ENCODE data around the gene ZNF804B.

The ZNF804B gene

GRCh38 chr7:89054361-89054760 is 294.9 kb downstream of the ZNF804B start:
- Histone ChIP-seq H3K27me3 (ENCODE audit: control insufficient read depth in 1 of 2, insufficient read depth in 2 of 2, low read length in 2 of 2) (no peaks in the 10 kb centered on the region), H3K36me3 (ENCODE audit: control insufficient read depth in 1 of 2, insufficient read depth in 2 of 2, low read length in 2 of 2) (no peaks in the 10 kb centered on the region), H3K27ac (ENCODE audit: low read depth, low read length) (no peak overlapping the region), H3K9me3 (ENCODE audit: control insufficient read depth in 1 of 2, low read length in 2 of 2) (peaks cover 0 to 5% of the 10 kb centered on the region in 2 donors), H3K4me3 (ENCODE audit: low read depth in 1 of 2, low read length in 2 of 2) (no peak overlapping the region), H3K9ac (ENCODE audit: low read depth in 1 of 2, low read length in 2 of 2) (no peak overlapping the region), H3K4me1 (ENCODE audit: control insufficient read depth in 1 of 2, insufficient read depth in 2 of 2, low read length in 2 of 2) (no peaks in the 10 kb centered on the region)

DNA sequence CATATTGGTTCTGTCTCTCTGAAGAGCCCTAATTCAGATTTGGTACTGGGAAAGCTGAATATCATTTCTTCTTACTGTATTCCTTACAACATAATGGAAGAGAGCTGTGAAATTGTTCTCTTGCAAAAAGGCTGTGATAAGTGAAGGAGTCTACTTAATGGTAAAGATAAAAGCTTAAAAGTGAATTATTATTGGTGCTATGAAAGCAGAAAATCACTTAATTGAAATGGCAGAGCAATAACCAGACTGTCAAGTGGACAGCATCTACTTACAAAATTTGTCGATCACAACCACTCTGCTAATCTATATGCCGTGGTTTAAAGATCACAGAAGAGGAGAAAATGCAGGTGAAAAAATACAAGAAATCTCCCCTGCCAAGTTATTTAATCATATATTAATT is 300.7 kb downstream of the ZNF804B start:
- Histone ChIP-seq H3K27ac (ENCODE audit: low read depth, low read length) (no peak overlapping the region), H3K4me1 (ENCODE audit: control insufficient read depth in 1 of 2, insufficient read depth in 2 of 2, low read length in 2 of 2) (no peaks in the 10 kb centered on the region), H3K9me3 (ENCODE audit: control insufficient read depth in 1 of 2, low read length in 2 of 2) (peaks cover 0 to 3% of the 10 kb centered on the region in 2 donors), H3K36me3 (ENCODE audit: control insufficient read depth in 1 of 2, insufficient read depth in 2 of 2, low read length in 2 of 2) (no peaks in the 10 kb centered on the region), H3K27me3 (ENCODE audit: control insufficient read depth in 1 of 2, insufficient read depth in 2 of 2, low read length in 2 of 2) (no peaks in the 10 kb centered on the region), H3K9ac (ENCODE audit: low read depth in 1 of 2, low read length in 2 of 2) (no peak overlapping the region), H3K4me3 (ENCODE audit: low read depth in 1 of 2, low read length in 2 of 2) (no peak overlapping the region)

- Histone ChIP-seq H3K27me3 (ENCODE audit: control insufficient read depth in 1 of 2, insufficient read depth in 2 of 2, low read length in 2 of 2) (no peaks in the 10 kb centered on the region), H3K4me3 (ENCODE audit: low read depth in 1 of 2, low read length in 2 of 2) (no peak overlapping the region)
These were observed 305.3 kb downstream of the ZNF804B start for GRCh38 chr7:89064831-89065230.

GRCh38 chr7:89067048-89067447 is 307.5 kb downstream of the ZNF804B start:
- H3K9me3 ChIP-seq (ENCODE audit: control insufficient read depth in 1 of 2, low read length in 2 of 2) = peaks cover 0 to 3% of the 10 kb centered on the region in 2 donors
- no peaks in the 10 kb centered on the region for H3K4me1 ChIP-seq (ENCODE audit: control insufficient read depth in 1 of 2, insufficient read depth in 2 of 2, low read length in 2 of 2)
- no peak overlapping the region for H3K27ac ChIP-seq (ENCODE audit: low read depth, low read length)
- H3K27me3 ChIP-seq (ENCODE audit: control insufficient read depth in 1 of 2, insufficient read depth in 2 of 2, low read length in 2 of 2) = no peaks in the 10 kb centered on the region
- H3K4me3 ChIP-seq (ENCODE audit: low read depth in 1 of 2, low read length in 2 of 2) = no peak overlapping the region
- no peaks in the 10 kb centered on the region for H3K36me3 ChIP-seq (ENCODE audit: control insufficient read depth in 1 of 2, insufficient read depth in 2 of 2, low read length in 2 of 2)
- H3K9ac ChIP-seq (ENCODE audit: low read depth in 1 of 2, low read length in 2 of 2) = no peak overlapping the region

More at GRCh38 chr7:89064831-89065230, 305.3 kb downstream of the ZNF804B start:
- Histone ChIP-seq H3K9me3 (ENCODE audit: control insufficient read depth in 1 of 2, low read length in 2 of 2) (peaks cover 0 to 3% of the 10 kb centered on the region in 2 donors), H3K36me3 (ENCODE audit: control insufficient read depth in 1 of 2, insufficient read depth in 2 of 2, low read length in 2 of 2) (no peaks in the 10 kb centered on the region), H3K9ac (ENCODE audit: low read depth in 1 of 2, low read length in 2 of 2) (no peak overlapping the region), H3K4me1 (ENCODE audit: control insufficient read depth in 1 of 2, insufficient read depth in 2 of 2, low read length in 2 of 2) (no peaks in the 10 kb centered on the region), H3K27ac (ENCODE audit: low read depth, low read length) (no peak overlapping the region)

DNA sequence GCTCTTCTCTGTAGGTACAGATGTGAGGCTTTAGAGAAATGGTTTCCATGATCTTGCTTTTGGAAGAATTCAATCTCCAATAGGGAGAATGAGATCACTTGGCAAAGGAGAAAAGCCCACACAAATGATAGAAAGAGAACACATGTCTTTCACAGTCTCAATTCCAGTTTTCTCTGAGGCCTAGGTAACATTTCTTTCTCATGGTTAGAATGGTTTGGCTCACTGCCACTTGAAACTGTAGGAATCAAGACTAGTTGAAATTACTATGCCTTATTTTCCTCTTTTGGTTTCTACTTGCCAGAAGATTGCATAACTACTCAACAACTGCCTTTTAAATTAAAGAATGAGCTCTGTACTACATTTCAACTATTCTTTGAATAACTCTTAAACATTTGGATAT is 312.6 kb downstream of the ZNF804B start:
- Histone ChIP-seq H3K27me3 (ENCODE audit: control insufficient read depth in 1 of 2, insufficient read depth in 2 of 2, low read length in 2 of 2) (no peaks in the 10 kb centered on the region), H3K4me3 (ENCODE audit: low read depth in 1 of 2, low read length in 2 of 2) (no peak overlapping the region), H3K9ac (ENCODE audit: low read depth in 1 of 2, low read length in 2 of 2) (no peak overlapping the region), H3K36me3 (ENCODE audit: control insufficient read depth in 1 of 2, insufficient read depth in 2 of 2, low read length in 2 of 2) (no peaks in the 10 kb centered on the region), H3K27ac (ENCODE audit: low read depth, low read length) (no peak overlapping the region), H3K4me1 (ENCODE audit: control insufficient read depth in 1 of 2, insufficient read depth in 2 of 2, low read length in 2 of 2) (no peaks in the 10 kb centered on the region), H3K9me3 (ENCODE audit: control insufficient read depth in 1 of 2, low read length in 2 of 2) (peaks cover 0 to 2% of the 10 kb centered on the region in 2 donors)

GRCh38 chr7:89073776-89074175 is 314.3 kb downstream of the ZNF804B start:
- H3K36me3 ChIP-seq (ENCODE audit: control insufficient read depth in 1 of 2, insufficient read depth in 2 of 2, low read length in 2 of 2) = no peaks in the 10 kb centered on the region
- no peak overlapping the region for H3K27ac ChIP-seq (ENCODE audit: low read depth, low read length)
- H3K4me1 ChIP-seq (ENCODE audit: control insufficient read depth in 1 of 2, insufficient read depth in 2 of 2, low read length in 2 of 2) = no peaks in the 10 kb centered on the region
- no peak overlapping the region for H3K4me3 ChIP-seq (ENCODE audit: low read depth in 1 of 2, low read length in 2 of 2)
- H3K9ac ChIP-seq (ENCODE audit: low read depth in 1 of 2, low read length in 2 of 2) = no peak overlapping the region
- H3K9me3 ChIP-seq (ENCODE audit: control insufficient read depth in 1 of 2, low read length in 2 of 2) = peaks cover 0 to 2% of the 10 kb centered on the region in 2 donors
- H3K27me3 ChIP-seq (ENCODE audit: control insufficient read depth in 1 of 2, insufficient read depth in 2 of 2, low read length in 2 of 2) = no peaks in the 10 kb centered on the region

DNA sequence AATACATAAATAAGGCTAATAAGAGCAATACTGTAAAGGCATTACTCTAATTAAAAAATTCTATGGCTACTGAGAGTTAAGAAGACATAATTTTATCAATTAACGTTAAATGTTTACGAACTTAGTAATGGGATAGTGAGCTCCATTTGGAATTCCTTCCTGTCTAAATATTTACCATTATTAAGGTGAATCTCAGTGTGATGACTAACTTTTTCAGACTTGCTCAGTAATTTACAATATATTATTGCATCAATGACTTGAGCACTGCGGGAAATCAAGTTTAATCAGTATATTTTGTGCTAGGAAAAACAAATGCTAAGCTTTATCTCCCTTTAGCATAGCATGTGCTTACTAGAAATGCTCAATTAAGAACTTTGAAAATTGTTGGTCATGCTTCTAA is 318.5 kb downstream of the ZNF804B start:
- H3K36me3 ChIP-seq (ENCODE audit: control insufficient read depth in 1 of 2, insufficient read depth in 2 of 2, low read length in 2 of 2) = no peaks in the 10 kb centered on the region
- H3K27me3 ChIP-seq (ENCODE audit: control insufficient read depth in 1 of 2, insufficient read depth in 2 of 2, low read length in 2 of 2) = no peaks in the 10 kb centered on the region
- no peak overlapping the region for H3K4me3 ChIP-seq (ENCODE audit: low read depth in 1 of 2, low read length in 2 of 2)
- no peaks in the 10 kb centered on the region for H3K4me1 ChIP-seq (ENCODE audit: control insufficient read depth in 1 of 2, insufficient read depth in 2 of 2, low read length in 2 of 2)
- H3K9ac ChIP-seq (ENCODE audit: low read depth in 1 of 2, low read length in 2 of 2) = no peak overlapping the region
- H3K9me3 ChIP-seq (ENCODE audit: control insufficient read depth in 1 of 2, low read length in 2 of 2) = peaks cover 0 to 2% of the 10 kb centered on the region in 2 donors
- no peak overlapping the region for H3K27ac ChIP-seq (ENCODE audit: low read depth, low read length)

- no peaks in the 10 kb centered on the region for H3K27me3 ChIP-seq (ENCODE audit: control insufficient read depth in 1 of 2, insufficient read depth in 2 of 2, low read length in 2 of 2)
- H3K27ac ChIP-seq (ENCODE audit: low read depth, low read length) = no peak overlapping the region
- no peak overlapping the region for H3K4me3 ChIP-seq (ENCODE audit: low read depth in 1 of 2, low read length in 2 of 2)
- no peaks in the 10 kb centered on the region for H3K4me1 ChIP-seq (ENCODE audit: control insufficient read depth in 1 of 2, insufficient read depth in 2 of 2, low read length in 2 of 2)
- peaks cover 0 to 3% of the 10 kb centered on the region in 2 donors for H3K9me3 ChIP-seq (ENCODE audit: control insufficient read depth in 1 of 2, low read length in 2 of 2)
- H3K36me3 ChIP-seq (ENCODE audit: control insufficient read depth in 1 of 2, insufficient read depth in 2 of 2, low read length in 2 of 2) = no peaks in the 10 kb centered on the region
- no peak overlapping the region for H3K9ac ChIP-seq (ENCODE audit: low read depth in 1 of 2, low read length in 2 of 2)
These were observed 326.1 kb downstream of the ZNF804B start for GRCh38 chr7:89085580-89085979.

DNA sequence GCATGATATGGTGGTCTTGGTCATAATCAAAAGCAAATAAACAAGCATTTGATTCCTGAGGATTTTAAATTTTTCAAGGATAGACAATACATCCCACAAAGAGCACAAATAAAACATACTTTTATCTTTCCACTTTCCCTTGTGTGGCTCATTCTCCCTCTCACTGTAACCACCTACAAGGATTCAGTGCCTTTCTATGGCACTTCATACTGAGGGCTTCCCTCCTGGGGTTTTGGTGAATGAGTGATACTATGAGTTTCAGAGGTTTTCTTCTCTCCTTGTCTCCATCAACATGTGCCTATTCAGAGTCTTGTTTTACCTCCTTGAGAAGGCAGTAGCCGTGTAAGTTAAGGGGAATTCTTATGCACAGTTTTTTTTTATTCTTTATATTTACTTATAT is 332.1 kb downstream of the ZNF804B start:
- Histone ChIP-seq H3K27me3 (ENCODE audit: control insufficient read depth in 1 of 2, insufficient read depth in 2 of 2, low read length in 2 of 2) (no peaks in the 10 kb centered on the region), H3K4me3 (ENCODE audit: low read depth in 1 of 2, low read length in 2 of 2) (no peak overlapping the region), H3K27ac (ENCODE audit: low read depth, low read length) (no peak overlapping the region)

GRCh38 chr7:89094269-89094668 is 334.8 kb downstream of the ZNF804B start:
- no peaks in the 10 kb centered on the region for H3K36me3 ChIP-seq (ENCODE audit: control insufficient read depth in 1 of 2, insufficient read depth in 2 of 2, low read length in 2 of 2)
- H3K9ac ChIP-seq (ENCODE audit: low read depth in 1 of 2, low read length in 2 of 2) = no peak overlapping the region
- no peak overlapping the region for H3K27ac ChIP-seq (ENCODE audit: low read depth, low read length)
- no peaks in the 10 kb centered on the region for H3K27me3 ChIP-seq (ENCODE audit: control insufficient read depth in 1 of 2, insufficient read depth in 2 of 2, low read length in 2 of 2)
- no peak overlapping the region for H3K4me3 ChIP-seq (ENCODE audit: low read depth in 1 of 2, low read length in 2 of 2)
- peaks cover 0 to 2% of the 10 kb centered on the region in 2 donors for H3K9me3 ChIP-seq (ENCODE audit: control insufficient read depth in 1 of 2, low read length in 2 of 2)
- no peaks in the 10 kb centered on the region for H3K4me1 ChIP-seq (ENCODE audit: control insufficient read depth in 1 of 2, insufficient read depth in 2 of 2, low read length in 2 of 2)

More for the DNA sequence above, 332.1 kb downstream of the ZNF804B start:
- Histone ChIP-seq H3K36me3 (ENCODE audit: control insufficient read depth in 1 of 2, insufficient read depth in 2 of 2, low read length in 2 of 2) (no peaks in the 10 kb centered on the region), H3K4me1 (ENCODE audit: control insufficient read depth in 1 of 2, insufficient read depth in 2 of 2, low read length in 2 of 2) (no peaks in the 10 kb centered on the region), H3K9ac (ENCODE audit: low read depth in 1 of 2, low read length in 2 of 2) (no peak overlapping the region), H3K9me3 (ENCODE audit: control insufficient read depth in 1 of 2, low read length in 2 of 2) (peaks cover 0 to 2% of the 10 kb centered on the region in 2 donors)

- Histone ChIP-seq H3K36me3 (ENCODE audit: control insufficient read depth in 1 of 2, insufficient read depth in 2 of 2, low read length in 2 of 2) (no peaks in the 10 kb centered on the region), H3K9ac (ENCODE audit: low read depth in 1 of 2, low read length in 2 of 2) (no peak overlapping the region), H3K27me3 (ENCODE audit: control insufficient read depth in 1 of 2, insufficient read depth in 2 of 2, low read length in 2 of 2) (no peaks in the 10 kb centered on the region), H3K4me1 (ENCODE audit: control insufficient read depth in 1 of 2, insufficient read depth in 2 of 2, low read length in 2 of 2) (no peaks in the 10 kb centered on the region), H3K9me3 (ENCODE audit: control insufficient read depth in 1 of 2, low read length in 2 of 2) (peaks cover 0 to 5% of the 10 kb centered on the region in 2 donors), H3K4me3 (ENCODE audit: low read depth in 1 of 2, low read length in 2 of 2) (no peak overlapping the region), H3K27ac (ENCODE audit: low read depth, low read length) (no peak overlapping the region)
These were observed 344.1 kb downstream of the ZNF804B start for GRCh38 chr7:89103564-89103963.
